Brain microvascular endothelial cell (primary cell): ENCODE data around the gene SIK2.
"Not testable (repeated sequence)": the region's sequence is repeated elsewhere in the genome, so short reads cannot be mapped to it uniquely, and the experiment has no call there.

Source experiments
- DNase-seq: peaks from one replicate; pipeline ENCODE4 v3.0.0-alpha.2; 2020
- H3K27ac ChIP-seq: fragments of 250-450 bp; sonication (Bioruptor Pico); 2 replicates; pipeline ENCODE4 v1.5.1; 2020; ENCODE audit warnings: mild to moderate bottlenecking, moderate library complexity
- H3K27me3 ChIP-seq: fragments of 250-450 bp; sonication (Bioruptor Pico); replicated peaks from 2 replicates; pipeline ENCODE4 v1.5.1; 2020; ENCODE audit warnings: mild to moderate bottlenecking
- H3K36me3 ChIP-seq: fragments of 250-450 bp; sonication (Bioruptor Pico); replicated peaks from 2 replicates; pipeline ENCODE4 v1.5.1; 2020; ENCODE audit warnings: mild to moderate bottlenecking
- H3K4me3 ChIP-seq: 2 replicates; pipeline ENCODE4 v1.5.1; 2011; ENCODE audit warnings: low read depth, mild to moderate bottlenecking, control low read depth, low read length, moderate library complexity
- CTCF ChIP-seq: IDR thresholded peaks from 2 replicates; pipeline ENCODE4 v1.5.1; 2011; ENCODE audit warnings: low read depth, mild to moderate bottlenecking, moderate library complexity, low read length, control low read depth, inconsistent platforms; ENCODE audit errors: missing control alignments
- in situ Hi-C: cut with HindIII; loops from 2 replicates; pipeline ENCODE4 v1.10.0; 2017; ENCODE audit warnings: low sequenced_read_pairs, low pct_ligation_motif_present

Gene SIK2

GRCh38 chr11:111652184-111652583 lies 49.9 kb downstream of the SIK2 start:
- Histone ChIP-seq H3K4me3 (no peak overlapping the region), H3K27me3 (no peaks in the 10 kb centered on the region), H3K27ac (no peak overlapping the region), H3K36me3 (no peaks in the 10 kb centered on the region)
- no peak for TF ChIP-seq CTCF
- in situ Hi-C loops = no loop called here
- DNase-seq = no peak

GRCh38 chr11:111654601-111655000 lies 52.4 kb downstream of the SIK2 start:
- no peak for DNase-seq
- no peak overlapping the region for H3K27ac ChIP-seq

GRCh38 chr11:111655924-111656323 lies 53.7 kb downstream of the SIK2 start:
- Histone ChIP-seq H3K27me3 (no peaks in the 10 kb centered on the region), H3K4me3 (no peak overlapping the region), H3K36me3 (no peaks in the 10 kb centered on the region), H3K27ac (no peak overlapping the region)
- no peak for DNase-seq
- no peak for TF ChIP-seq CTCF
- in situ Hi-C loops = no loop called here

More at GRCh38 chr11:111654601-111655000, 52.4 kb downstream of the SIK2 start:
- no peak for TF ChIP-seq CTCF
- in situ Hi-C loops = no loop called here
- H3K36me3 ChIP-seq = no peaks in the 10 kb centered on the region
- no peak overlapping the region for H3K4me3 ChIP-seq
- H3K27me3 ChIP-seq = no peaks in the 10 kb centered on the region

- H3K27me3 ChIP-seq, DNase-seq, H3K4me3 ChIP-seq, H3K27ac ChIP-seq, H3K36me3 ChIP-seq, in situ Hi-C loops: not testable (repeated sequence)
These were observed 55.7 kb downstream of the SIK2 start for GRCh38 chr11:111657905-111658304.

GRCh38 chr11:111658493-111658892 lies 56.2 kb downstream of the SIK2 start:
- H3K36me3 ChIP-seq, DNase-seq, in situ Hi-C loops, H3K27ac ChIP-seq, H3K4me3 ChIP-seq, H3K27me3 ChIP-seq: not testable (repeated sequence)

GRCh38 chr11:111659201-111660115 lies 57.2 kb downstream of the SIK2 start:
- no peak overlapping the region for H3K27ac ChIP-seq
- DNase-seq = no peak
- in situ Hi-C loops = no loop called here
- no peak overlapping the region for H3K4me3 ChIP-seq
- no peaks in the 10 kb centered on the region for H3K36me3 ChIP-seq
- H3K27me3 ChIP-seq = no peaks in the 10 kb centered on the region
- no peak for TF ChIP-seq CTCF

GRCh38 chr11:111660822-111661221 lies 58.6 kb downstream of the SIK2 start:
- DNase-seq = peak; percentile 20
- TF ChIP-seq CTCF = no peak
- no peak overlapping the region for H3K27ac ChIP-seq
- no peaks in the 10 kb centered on the region for H3K27me3 ChIP-seq
- in situ Hi-C loops = no loop called here
- H3K4me3 ChIP-seq = no peak overlapping the region
- no peaks in the 10 kb centered on the region for H3K36me3 ChIP-seq
